ENCODE measurements around the gene KLB. TPM values are rescaled to one million over a fixed set of nuclear protein-coding genes. Genes with fewer than 3 reads are reported as not detected.
"Not testable (repeated sequence)": the region's sequence is repeated elsewhere in the genome, so short reads cannot be mapped to it uniquely, and the experiment has no call there.

KLB gene
- total RNA-seq, 4 donors from 2014 or later = 0.34 to 0.76 (median 0.68) TPM

- 35% methylated on average over 5 of the region's 5 CpGs for WGBS
- no peak for DNase-seq (ENCODE audit: low spot score in 2 of 2)
- H3K4me3 ChIP-seq = no peak overlapping the region
- no peaks in the 10 kb centered on the region for H3K9me3 ChIP-seq
- no peaks in the 10 kb centered on the region for H3K36me3 ChIP-seq
- no peaks in the 10 kb centered on the region for H3K4me1 ChIP-seq
- no peak overlapping the region for H3K27ac ChIP-seq
- TF ChIP-seq CTCF (IDR thresholded peaks at IDR 0.05) = no peak
- no peak for TF ChIP-seq EP300 (IDR thresholded peaks at IDR 0.05)
- TF ChIP-seq POLR2A (IDR thresholded peaks at IDR 0.05) = no peak
- no peak for TF ChIP-seq POLR2AphosphoS5 (IDR thresholded peaks at IDR 0.05)
- no peaks in the 10 kb centered on the region for H3K27me3 ChIP-seq
Measured at GRCh38 chr4:39410415-39410814, 3.7 kb downstream of the KLB start.

- not testable (repeated sequence) for H3K36me3 ChIP-seq; H3K27ac ChIP-seq; H3K27me3 ChIP-seq; H3K4me1 ChIP-seq; H3K4me3 ChIP-seq; H3K9me3 ChIP-seq; DNase-seq (ENCODE audit: low spot score in 2 of 2)
- WGBS = 89% methylated on average over 8 of the region's 8 CpGs
Measured at GRCh38 chr4:39411561-39411960, 4.8 kb downstream of the KLB start.

GRCh38 chr4:39415678-39416283 lies 9.1 kb downstream of the KLB start:
- Histone ChIP-seq H3K36me3 (no peaks in the 10 kb centered on the region), H3K9me3 (no peaks in the 10 kb centered on the region), H3K27me3 (no peaks in the 10 kb centered on the region), H3K27ac (no peak overlapping the region), H3K4me3 (no peak overlapping the region), H3K4me1 (no peaks in the 10 kb centered on the region)
- WGBS = 43% methylated on average over 2 of the region's 2 CpGs
- no peak for DNase-seq (ENCODE audit: low spot score in 2 of 2)
- no peak for TF ChIP-seq CTCF (IDR thresholded peaks at IDR 0.05)

GRCh38 chr4:39422247-39422646 lies 15.5 kb downstream of the KLB start:
- DNase-seq (ENCODE audit: low spot score in 2 of 2) = no peak
- no peak overlapping the region for H3K4me3 ChIP-seq
- H3K9me3 ChIP-seq = no peaks in the 10 kb centered on the region
- no peaks in the 10 kb centered on the region for H3K36me3 ChIP-seq
- TF ChIP-seq EP300 (IDR thresholded peaks at IDR 0.05) = no peak
- no peak for TF ChIP-seq CTCF (IDR thresholded peaks at IDR 0.05)
- no peak for TF ChIP-seq POLR2AphosphoS5 (IDR thresholded peaks at IDR 0.05)
- no peak for TF ChIP-seq POLR2A (IDR thresholded peaks at IDR 0.05)
- H3K27ac ChIP-seq = no peak overlapping the region
- H3K27me3 ChIP-seq = no peaks in the 10 kb centered on the region
- H3K4me1 ChIP-seq = no peaks in the 10 kb centered on the region
- WGBS = 89% methylated on average over 3 of the region's 3 CpGs

GRCh38 chr4:39425297-39425696 lies 18.6 kb downstream of the KLB start:
- not testable (repeated sequence) for H3K27me3 ChIP-seq; H3K27ac ChIP-seq; DNase-seq (ENCODE audit: low spot score in 2 of 2); H3K36me3 ChIP-seq; H3K4me1 ChIP-seq; H3K4me3 ChIP-seq; H3K9me3 ChIP-seq
- WGBS = 94% methylated on average over 1 of the region's 1 CpG

GRCh38 chr4:39426728-39427127 lies 20.0 kb downstream of the KLB start:
- WGBS = 81% methylated on average over 1 of the region's 1 CpG
- no peaks in the 10 kb centered on the region for H3K36me3 ChIP-seq
- H3K27ac ChIP-seq = no peak overlapping the region
- TF ChIP-seq POLR2AphosphoS5 (IDR thresholded peaks at IDR 0.05) (no peak), EP300 (IDR thresholded peaks at IDR 0.05) (no peak), CTCF (IDR thresholded peaks at IDR 0.05) (no peak), POLR2A (IDR thresholded peaks at IDR 0.05) (no peak)
- H3K4me3 ChIP-seq = no peak overlapping the region
- H3K4me1 ChIP-seq = no peaks in the 10 kb centered on the region
- H3K27me3 ChIP-seq = no peaks in the 10 kb centered on the region
- no peak for DNase-seq (ENCODE audit: low spot score in 2 of 2)
- H3K9me3 ChIP-seq = no peaks in the 10 kb centered on the region

All from suprapubic skin (tissue), 4 donors.